ENCODE data around the gene PRKAR1B.

Gene PRKAR1B

GRCh38 chr7:516606-517456, 210.2 kb downstream of the PRKAR1B start:
- DNase-seq, result peak; percentile 28 to 30

- DNase-seq, result no peak
Observed at GRCh38 chr7:516216-516605, 210.9 kb downstream of the PRKAR1B start.

- DNase-seq, result no peak
Observed at GRCh38 chr7:515628-516027, 211.5 kb downstream of the PRKAR1B start.

- no peak for DNase-seq
Observed at GRCh38 chr7:514651-515598, 212.2 kb downstream of the PRKAR1B start.

GRCh38 chr7:514242-514641, 212.8 kb downstream of the PRKAR1B start:
- DNase-seq, result no peak

GRCh38 chr7:513521-514166, 213.4 kb downstream of the PRKAR1B start:
- DNase-seq, result no peak

GRCh38 chr7:512541-513311, 214.4 kb downstream of the PRKAR1B start:
- no peak for DNase-seq

- DNase-seq, result no peak
Observed at GRCh38 chr7:512146-512510, 215.0 kb downstream of the PRKAR1B start.

GRCh38 chr7:511476-512145, 215.5 kb downstream of the PRKAR1B start:
- no peak for DNase-seq

GRCh38 chr7:510782-511281, 216.2 kb downstream of the PRKAR1B start:
- DNase-seq, result no peak

GRCh38 chr7:510131-510481, 217.0 kb downstream of the PRKAR1B start:
- no peak for DNase-seq

- no peak for DNase-seq
Observed at GRCh38 chr7:509426-510130, 217.5 kb downstream of the PRKAR1B start.

GRCh38 chr7:508461-509170, 218.5 kb downstream of the PRKAR1B start:
- DNase-seq, result no peak

- DNase-seq, result no peak
Observed at GRCh38 chr7:507623-508300, 219.3 kb downstream of the PRKAR1B start.

GRCh38 chr7:506921-507622, 220.0 kb downstream of the PRKAR1B start:
- no peak for DNase-seq

- no peak for DNase-seq
Observed at GRCh38 chr7:506391-506831, 220.7 kb downstream of the PRKAR1B start.

GRCh38 chr7:505171-505570, 221.9 kb downstream of the PRKAR1B start:
- DNase-seq, result no peak

- no peak for DNase-seq
Observed at GRCh38 chr7:504221-505111, 222.6 kb downstream of the PRKAR1B start.
